B cell (primary cell): ENCODE data around the gene PTPRF.

Source experiments
- EZH2 ChIP-seq: IDR thresholded peaks from 2 replicates; pipeline ENCODE4 v1.6.1; 2012; ENCODE audit warnings: borderline replicate concordance, low read depth, mild to moderate bottlenecking, moderate library complexity, low read length; ENCODE audit not compliant: insufficient read depth, poor library complexity, severe bottlenecking
- TF ChIP-seq, protein P1 (sequence below): fragments of 200-600 bp; IDR thresholded peaks from one replicate; pipeline ENCODE4 v1.8.0; 2022; ENCODE audit warnings: antibody characterized with exemption, mild to moderate bottlenecking

DNA sequence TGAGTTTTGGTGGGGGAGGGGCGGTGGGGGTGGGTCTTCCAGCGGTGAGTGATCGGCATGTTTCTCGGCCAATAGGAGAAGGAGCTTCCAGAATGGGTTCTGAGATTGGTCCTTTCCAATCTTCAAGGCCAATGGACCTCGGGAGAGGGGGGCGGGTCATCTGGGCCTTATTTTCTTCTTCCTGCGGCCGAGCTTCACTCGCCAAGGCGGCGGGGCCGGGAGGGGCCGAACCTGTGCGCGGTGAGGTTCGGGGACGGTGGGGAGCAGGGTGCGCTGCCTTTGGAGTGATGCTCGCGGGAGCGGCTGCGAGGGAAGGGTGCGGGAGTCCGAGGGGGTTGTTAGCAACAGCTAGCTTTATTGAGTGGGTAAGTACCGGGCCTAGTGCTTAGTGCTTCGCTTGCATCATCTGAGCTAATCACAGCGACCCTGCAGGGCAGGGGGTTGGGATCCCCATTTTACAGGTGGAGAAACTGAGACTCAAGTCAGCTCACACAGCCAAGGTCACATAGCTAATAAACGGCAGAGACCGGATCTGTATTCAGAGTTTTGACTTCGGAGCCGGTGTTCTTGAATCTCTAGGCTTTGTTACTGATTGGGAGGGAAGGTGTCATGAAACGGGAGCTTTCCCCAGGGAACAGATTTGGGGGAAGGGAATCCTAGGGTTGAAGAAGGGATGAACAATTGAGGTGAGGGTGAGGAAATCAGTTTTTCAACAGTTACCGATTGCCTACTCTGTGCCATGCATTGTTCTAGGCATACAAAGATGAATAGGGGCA is 119.8 kb downstream of the PTPRF start:
- TF ChIP-seq, protein P1, sequence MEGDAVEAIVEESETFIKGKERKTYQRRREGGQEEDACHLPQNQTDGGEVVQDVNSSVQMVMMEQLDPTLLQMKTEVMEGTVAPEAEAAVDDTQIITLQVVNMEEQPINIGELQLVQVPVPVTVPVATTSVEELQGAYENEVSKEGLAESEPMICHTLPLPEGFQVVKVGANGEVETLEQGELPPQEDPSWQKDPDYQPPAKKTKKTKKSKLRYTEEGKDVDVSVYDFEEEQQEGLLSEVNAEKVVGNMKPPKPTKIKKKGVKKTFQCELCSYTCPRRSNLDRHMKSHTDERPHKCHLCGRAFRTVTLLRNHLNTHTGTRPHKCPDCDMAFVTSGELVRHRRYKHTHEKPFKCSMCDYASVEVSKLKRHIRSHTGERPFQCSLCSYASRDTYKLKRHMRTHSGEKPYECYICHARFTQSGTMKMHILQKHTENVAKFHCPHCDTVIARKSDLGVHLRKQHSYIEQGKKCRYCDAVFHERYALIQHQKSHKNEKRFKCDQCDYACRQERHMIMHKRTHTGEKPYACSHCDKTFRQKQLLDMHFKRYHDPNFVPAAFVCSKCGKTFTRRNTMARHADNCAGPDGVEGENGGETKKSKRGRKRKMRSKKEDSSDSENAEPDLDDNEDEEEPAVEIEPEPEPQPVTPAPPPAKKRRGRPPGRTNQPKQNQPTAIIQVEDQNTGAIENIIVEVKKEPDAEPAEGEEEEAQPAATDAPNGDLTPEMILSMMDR, result no peak
- TF ChIP-seq EZH2, result no peak
